Astrocyte of the cerebellum (primary cell): ENCODE results near the gene LAMB4.
A peak's percentile ranks its signal among the peaks of the same experiment; 100 is the strongest.

Source experiments
- DNase-seq: peaks from one replicate; pipeline ENCODE4 v3.0.0-alpha.2; 2011; ENCODE audit warnings: low read depth
- H3K4me3 ChIP-seq: 2 replicates; pipeline ENCODE4 v1.5.1; 2011; ENCODE audit warnings: mild to moderate bottlenecking, low read depth, low read length, moderate library complexity
- in situ Hi-C: cut with HindIII; loops from 2 replicates; pipeline ENCODE4 v1.10.0; 2017; ENCODE audit warnings: low sequenced_read_pairs
- TF ChIP-seq, protein P1 (sequence below): IDR thresholded peaks from 2 replicates; pipeline ENCODE4 v1.5.1; 2012; ENCODE audit warnings: low read length, low read depth, moderate library complexity, mild to moderate bottlenecking; ENCODE audit errors: missing control alignments

The LAMB4 gene

GRCh38 chr7:108016841-108017775 is 113.1 kb downstream of the LAMB4 start:
- TF ChIP-seq, protein P1, sequence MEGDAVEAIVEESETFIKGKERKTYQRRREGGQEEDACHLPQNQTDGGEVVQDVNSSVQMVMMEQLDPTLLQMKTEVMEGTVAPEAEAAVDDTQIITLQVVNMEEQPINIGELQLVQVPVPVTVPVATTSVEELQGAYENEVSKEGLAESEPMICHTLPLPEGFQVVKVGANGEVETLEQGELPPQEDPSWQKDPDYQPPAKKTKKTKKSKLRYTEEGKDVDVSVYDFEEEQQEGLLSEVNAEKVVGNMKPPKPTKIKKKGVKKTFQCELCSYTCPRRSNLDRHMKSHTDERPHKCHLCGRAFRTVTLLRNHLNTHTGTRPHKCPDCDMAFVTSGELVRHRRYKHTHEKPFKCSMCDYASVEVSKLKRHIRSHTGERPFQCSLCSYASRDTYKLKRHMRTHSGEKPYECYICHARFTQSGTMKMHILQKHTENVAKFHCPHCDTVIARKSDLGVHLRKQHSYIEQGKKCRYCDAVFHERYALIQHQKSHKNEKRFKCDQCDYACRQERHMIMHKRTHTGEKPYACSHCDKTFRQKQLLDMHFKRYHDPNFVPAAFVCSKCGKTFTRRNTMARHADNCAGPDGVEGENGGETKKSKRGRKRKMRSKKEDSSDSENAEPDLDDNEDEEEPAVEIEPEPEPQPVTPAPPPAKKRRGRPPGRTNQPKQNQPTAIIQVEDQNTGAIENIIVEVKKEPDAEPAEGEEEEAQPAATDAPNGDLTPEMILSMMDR = peak; percentile 58
- no peak overlapping the region for H3K4me3 ChIP-seq
- in situ Hi-C loops = no loop called here
- DNase-seq = no peak

GRCh38 chr7:108015740-108016139 is 114.4 kb downstream of the LAMB4 start:
- H3K4me3 ChIP-seq = no peak overlapping the region
- no peak for DNase-seq
- in situ Hi-C loops = no loop called here
- TF ChIP-seq, protein P1 = no peak

DNA sequence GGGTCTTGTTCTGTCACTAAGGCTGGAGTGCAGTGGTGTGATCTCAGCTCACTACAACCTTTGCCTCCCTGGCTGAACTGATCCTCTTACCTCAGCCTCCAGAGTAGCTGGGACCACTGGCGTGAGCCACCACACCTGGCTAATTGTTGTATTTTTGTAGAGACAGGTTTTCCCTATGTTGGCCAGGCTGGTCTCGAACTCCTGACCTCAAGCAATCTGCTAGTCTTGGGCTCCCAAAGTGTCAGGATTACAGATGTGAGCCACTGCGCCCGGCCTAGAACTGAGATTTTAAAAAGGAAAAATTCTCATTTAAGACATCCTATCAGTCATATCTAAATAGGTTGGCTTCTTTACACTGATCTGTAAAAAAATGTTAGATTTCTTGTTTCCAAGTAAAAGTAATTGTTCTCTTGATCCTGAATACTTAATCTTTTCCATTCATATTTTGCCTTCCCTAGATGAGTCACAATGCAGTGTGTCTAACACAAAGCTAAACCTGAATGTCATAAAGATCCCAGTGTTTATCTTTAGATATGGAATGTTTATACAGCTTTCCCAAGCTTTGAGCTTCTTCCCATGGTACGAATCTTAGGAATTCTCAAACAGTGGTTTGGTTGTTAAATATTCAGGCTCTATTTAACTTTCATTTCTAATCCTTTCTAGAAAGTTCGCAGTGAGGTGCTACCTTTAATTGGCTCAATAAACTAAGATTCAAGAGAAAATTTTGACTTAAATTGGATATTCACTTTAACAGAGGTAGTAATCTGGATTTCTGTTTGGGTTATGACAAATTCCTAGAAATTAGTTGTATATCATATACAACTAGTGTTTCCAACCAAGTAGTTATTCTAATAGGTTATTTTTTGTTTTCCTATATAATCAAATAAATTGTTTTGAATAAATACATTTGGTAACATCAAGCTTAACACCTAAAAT is 115.1 kb downstream of the LAMB4 start:
- peak; percentile 70 for DNase-seq
- TF ChIP-seq, protein P1 = no peak
- in situ Hi-C loops = no loop called here
- H3K4me3 ChIP-seq = no peak overlapping the region

- DNase-seq = no peak
- in situ Hi-C loops = no loop called here
- TF ChIP-seq, protein P1 = no peak
- no peak overlapping the region for H3K4me3 ChIP-seq
Observed at GRCh38 chr7:108014215-108014614, 115.9 kb downstream of the LAMB4 start.

- TF ChIP-seq, protein P1 = no peak
Observed at GRCh38 chr7:108012499-108013430, 117.4 kb downstream of the LAMB4 start.

More at GRCh38 chr7:108012499-108013430, 117.4 kb downstream of the LAMB4 start:
- no peak for DNase-seq
- H3K4me3 ChIP-seq = no peak overlapping the region
- in situ Hi-C loops = no loop called here
